GM12873 (cell line): ENCODE measurements around the gene OXA1L.

Source experiments
- TF ChIP-seq, protein P1 (sequence below): IDR thresholded peaks from 2 replicates; pipeline ENCODE4 v1.5.1; 2012; ENCODE audit warnings: low read depth, mild to moderate bottlenecking, moderate library complexity, low read length, control low read depth; ENCODE audit not compliant: insufficient read depth; ENCODE audit errors: missing control alignments

Gene OXA1L

GRCh38 chr14:22781301-22781991 lies 15.0 kb downstream of the OXA1L start:
- TF ChIP-seq, protein P1, sequence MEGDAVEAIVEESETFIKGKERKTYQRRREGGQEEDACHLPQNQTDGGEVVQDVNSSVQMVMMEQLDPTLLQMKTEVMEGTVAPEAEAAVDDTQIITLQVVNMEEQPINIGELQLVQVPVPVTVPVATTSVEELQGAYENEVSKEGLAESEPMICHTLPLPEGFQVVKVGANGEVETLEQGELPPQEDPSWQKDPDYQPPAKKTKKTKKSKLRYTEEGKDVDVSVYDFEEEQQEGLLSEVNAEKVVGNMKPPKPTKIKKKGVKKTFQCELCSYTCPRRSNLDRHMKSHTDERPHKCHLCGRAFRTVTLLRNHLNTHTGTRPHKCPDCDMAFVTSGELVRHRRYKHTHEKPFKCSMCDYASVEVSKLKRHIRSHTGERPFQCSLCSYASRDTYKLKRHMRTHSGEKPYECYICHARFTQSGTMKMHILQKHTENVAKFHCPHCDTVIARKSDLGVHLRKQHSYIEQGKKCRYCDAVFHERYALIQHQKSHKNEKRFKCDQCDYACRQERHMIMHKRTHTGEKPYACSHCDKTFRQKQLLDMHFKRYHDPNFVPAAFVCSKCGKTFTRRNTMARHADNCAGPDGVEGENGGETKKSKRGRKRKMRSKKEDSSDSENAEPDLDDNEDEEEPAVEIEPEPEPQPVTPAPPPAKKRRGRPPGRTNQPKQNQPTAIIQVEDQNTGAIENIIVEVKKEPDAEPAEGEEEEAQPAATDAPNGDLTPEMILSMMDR = no peak

- TF ChIP-seq, protein P1 = no peak
Observed at GRCh38 chr14:22786685-22787084, 20.2 kb downstream of the OXA1L start.

GRCh38 chr14:22791301-22791700 lies 24.8 kb downstream of the OXA1L start:
- TF ChIP-seq, protein P1 = no peak

- TF ChIP-seq, protein P1 = no peak
Observed at GRCh38 chr14:22792158-22792557, 25.7 kb downstream of the OXA1L start.

GRCh38 chr14:22793976-22794375 lies 27.5 kb downstream of the OXA1L start:
- TF ChIP-seq, protein P1 = no peak

GRCh38 chr14:22794551-22794951 lies 28.1 kb downstream of the OXA1L start:
- TF ChIP-seq, protein P1 = no peak

- TF ChIP-seq, protein P1 = no peak
Observed at GRCh38 chr14:22796087-22796707, 29.7 kb downstream of the OXA1L start.
